ENCODE results near the gene PRKN. TPM values are rescaled to one million over a fixed set of nuclear protein-coding genes. Genes with fewer than 3 reads are reported as not detected.

The PRKN gene
- total RNA-seq, 4 donors from 2014 or later, result 9.6 to 17.0 (median 11.6) TPM

DNA sequence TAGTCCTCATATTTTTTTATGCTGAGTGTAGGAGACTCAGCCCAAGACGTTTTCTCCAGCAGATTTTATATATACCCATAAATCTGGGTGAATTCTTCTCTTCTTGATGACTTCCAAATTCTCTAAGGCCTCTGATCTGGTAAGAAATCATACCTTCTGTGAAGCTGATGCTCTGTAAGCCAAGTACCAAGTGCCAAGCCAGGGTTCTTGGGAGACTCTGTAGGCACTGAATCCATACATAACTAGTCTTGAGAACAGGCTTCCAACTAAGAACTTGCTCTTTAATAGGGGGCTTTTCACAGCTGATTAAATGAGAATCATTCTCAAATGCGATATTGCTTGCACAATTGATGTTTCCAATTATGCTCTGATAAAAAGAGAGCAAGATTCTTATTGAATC lies 87.6 kb downstream of the PRKN start:
- TF ChIP-seq, protein P1, sequence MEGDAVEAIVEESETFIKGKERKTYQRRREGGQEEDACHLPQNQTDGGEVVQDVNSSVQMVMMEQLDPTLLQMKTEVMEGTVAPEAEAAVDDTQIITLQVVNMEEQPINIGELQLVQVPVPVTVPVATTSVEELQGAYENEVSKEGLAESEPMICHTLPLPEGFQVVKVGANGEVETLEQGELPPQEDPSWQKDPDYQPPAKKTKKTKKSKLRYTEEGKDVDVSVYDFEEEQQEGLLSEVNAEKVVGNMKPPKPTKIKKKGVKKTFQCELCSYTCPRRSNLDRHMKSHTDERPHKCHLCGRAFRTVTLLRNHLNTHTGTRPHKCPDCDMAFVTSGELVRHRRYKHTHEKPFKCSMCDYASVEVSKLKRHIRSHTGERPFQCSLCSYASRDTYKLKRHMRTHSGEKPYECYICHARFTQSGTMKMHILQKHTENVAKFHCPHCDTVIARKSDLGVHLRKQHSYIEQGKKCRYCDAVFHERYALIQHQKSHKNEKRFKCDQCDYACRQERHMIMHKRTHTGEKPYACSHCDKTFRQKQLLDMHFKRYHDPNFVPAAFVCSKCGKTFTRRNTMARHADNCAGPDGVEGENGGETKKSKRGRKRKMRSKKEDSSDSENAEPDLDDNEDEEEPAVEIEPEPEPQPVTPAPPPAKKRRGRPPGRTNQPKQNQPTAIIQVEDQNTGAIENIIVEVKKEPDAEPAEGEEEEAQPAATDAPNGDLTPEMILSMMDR (IDR thresholded peaks at IDR 0.05; ENCODE audit: low read depth), result no peak

- TF ChIP-seq, protein P1 (IDR thresholded peaks at IDR 0.05; ENCODE audit: low read depth), result no peak
Measured at GRCh38 chr6:162638931-162639574, 88.5 kb downstream of the PRKN start.

DNA sequence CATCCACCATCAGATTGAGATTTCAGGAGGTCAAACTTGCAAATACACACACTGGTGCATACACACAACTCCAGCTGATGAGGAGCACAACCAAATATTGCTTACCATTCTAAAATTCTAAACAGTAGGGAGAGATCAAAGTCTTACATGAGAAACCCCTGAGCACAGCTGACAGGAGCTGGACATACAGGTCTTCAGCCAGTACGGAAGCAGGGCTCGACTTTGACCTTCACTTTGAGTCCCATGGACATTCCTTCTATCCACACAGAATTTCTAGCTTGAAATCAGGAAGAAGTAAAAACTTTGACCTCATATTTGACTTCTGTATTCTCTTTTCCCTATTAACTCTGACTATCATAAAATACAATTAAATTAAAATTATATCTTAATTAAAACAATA lies 90.2 kb downstream of the PRKN start:
- TF ChIP-seq, protein P1 (IDR thresholded peaks at IDR 0.05; ENCODE audit: low read depth), result no peak

- TF ChIP-seq, protein P1 (IDR thresholded peaks at IDR 0.05; ENCODE audit: low read depth), result no peak
Measured at GRCh38 chr6:162636167-162636566, 91.4 kb downstream of the PRKN start.

- TF ChIP-seq, protein P1 (IDR thresholded peaks at IDR 0.05; ENCODE audit: low read depth), result no peak
Measured at GRCh38 chr6:162631546-162631945, 96.0 kb downstream of the PRKN start.

DNA sequence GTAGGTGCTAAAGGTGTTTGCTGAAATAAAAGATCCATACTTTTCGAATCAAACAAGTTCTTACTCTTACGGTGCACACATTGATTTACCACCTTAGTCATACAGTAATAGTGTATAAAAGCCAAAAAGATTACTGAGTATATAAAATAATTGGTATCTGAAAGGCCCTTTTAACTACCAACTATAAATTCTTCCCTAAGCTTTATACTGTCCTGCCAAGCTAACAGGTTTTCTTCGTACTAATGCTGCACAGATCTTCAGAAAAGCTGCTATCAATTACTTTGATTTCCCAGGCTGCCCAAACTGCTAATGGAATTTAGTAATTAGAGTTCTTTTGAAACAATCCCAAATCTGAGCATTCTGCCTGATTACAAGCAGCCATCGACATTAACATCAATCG lies 97.5 kb downstream of the PRKN start:
- TF ChIP-seq, protein P1 (IDR thresholded peaks at IDR 0.05; ENCODE audit: low read depth), result no peak

DNA sequence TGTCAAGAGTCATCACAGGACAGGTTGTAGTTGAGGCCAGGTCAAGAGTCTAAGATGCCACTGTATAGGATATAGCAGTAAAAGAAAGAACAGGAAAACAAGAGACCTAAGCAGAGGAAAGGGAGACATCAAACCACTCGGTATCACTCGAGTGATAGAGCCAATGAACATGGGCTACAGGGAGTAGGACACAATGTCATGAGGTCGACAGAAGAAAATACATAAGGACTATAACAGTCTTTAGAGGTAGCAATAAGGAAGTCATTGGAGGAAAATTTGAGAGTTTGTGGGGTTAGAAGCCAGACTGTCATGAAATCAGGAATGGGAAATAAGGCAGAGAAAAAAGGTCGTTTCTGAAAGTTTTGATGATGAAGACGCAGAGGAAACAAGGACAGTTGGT lies 99.7 kb downstream of the PRKN start:
- TF ChIP-seq, protein P1 (IDR thresholded peaks at IDR 0.05; ENCODE audit: low read depth), result no peak
